GM12873 (cell line): ENCODE results near the gene TMEM115.

Experiments
- TF ChIP-seq, protein P1 (sequence below): IDR thresholded peaks from 2 replicates; pipeline ENCODE4 v1.5.1; 2012; ENCODE audit warnings: low read depth, mild to moderate bottlenecking, moderate library complexity, low read length, control low read depth; ENCODE audit not compliant: insufficient read depth; ENCODE audit errors: missing control alignments

Gene TMEM115

DNA sequence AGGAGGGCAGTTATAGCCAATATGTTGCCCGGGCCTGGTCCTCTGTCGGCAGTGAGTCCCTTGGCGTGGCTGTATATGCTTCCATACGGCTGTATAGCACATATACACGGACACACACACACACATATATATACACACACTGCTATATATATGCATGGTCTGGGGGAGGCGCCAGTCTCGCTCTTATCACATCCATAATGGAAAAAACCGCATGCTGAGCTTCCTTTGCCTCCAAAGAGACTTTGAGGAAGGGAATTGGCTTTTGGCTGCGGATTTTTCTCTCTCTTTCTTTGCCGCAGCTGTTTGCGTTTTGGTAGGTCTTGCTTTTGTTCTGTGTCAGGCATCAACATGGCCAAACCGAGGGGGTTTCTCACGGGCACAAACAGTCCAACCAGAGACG is 11.3 kb upstream of the TMEM115 start:
- TF ChIP-seq, protein P1, sequence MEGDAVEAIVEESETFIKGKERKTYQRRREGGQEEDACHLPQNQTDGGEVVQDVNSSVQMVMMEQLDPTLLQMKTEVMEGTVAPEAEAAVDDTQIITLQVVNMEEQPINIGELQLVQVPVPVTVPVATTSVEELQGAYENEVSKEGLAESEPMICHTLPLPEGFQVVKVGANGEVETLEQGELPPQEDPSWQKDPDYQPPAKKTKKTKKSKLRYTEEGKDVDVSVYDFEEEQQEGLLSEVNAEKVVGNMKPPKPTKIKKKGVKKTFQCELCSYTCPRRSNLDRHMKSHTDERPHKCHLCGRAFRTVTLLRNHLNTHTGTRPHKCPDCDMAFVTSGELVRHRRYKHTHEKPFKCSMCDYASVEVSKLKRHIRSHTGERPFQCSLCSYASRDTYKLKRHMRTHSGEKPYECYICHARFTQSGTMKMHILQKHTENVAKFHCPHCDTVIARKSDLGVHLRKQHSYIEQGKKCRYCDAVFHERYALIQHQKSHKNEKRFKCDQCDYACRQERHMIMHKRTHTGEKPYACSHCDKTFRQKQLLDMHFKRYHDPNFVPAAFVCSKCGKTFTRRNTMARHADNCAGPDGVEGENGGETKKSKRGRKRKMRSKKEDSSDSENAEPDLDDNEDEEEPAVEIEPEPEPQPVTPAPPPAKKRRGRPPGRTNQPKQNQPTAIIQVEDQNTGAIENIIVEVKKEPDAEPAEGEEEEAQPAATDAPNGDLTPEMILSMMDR, result no peak

DNA sequence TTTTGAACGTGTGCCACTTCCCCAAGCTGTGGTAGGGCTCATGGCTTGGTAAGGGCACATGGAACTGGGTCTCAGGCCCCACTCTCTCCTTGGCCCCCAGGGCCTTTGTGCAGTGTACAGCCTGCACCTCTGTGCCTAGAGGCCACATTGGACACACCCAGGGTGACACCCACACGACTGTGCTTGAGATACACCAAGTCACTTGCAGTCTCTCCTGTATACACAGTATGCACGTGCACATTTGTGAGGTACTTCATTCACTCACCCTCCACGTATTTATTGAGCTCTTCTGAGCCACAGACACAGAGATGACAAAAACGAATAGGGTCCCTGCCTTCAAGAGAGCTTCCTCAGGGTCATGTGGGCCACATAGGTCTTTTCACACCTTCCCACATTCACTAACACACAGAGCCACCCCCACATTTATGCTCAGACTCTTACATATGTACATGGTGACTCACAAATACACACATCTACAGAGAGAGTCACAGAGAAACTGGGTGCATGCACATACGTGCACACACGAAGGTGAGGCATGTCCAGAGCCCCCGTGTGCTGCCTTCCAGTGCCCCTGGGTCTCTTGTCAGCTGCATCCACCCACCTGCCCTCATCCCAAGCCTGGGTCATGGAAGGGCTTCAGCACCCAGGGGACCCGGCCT is 9.8 kb upstream of the TMEM115 start:
- TF ChIP-seq, protein P1, result no peak

GRCh38 chr3:50365842-50366220 is 6.5 kb upstream of the TMEM115 start:
- TF ChIP-seq, protein P1, result no peak

DNA sequence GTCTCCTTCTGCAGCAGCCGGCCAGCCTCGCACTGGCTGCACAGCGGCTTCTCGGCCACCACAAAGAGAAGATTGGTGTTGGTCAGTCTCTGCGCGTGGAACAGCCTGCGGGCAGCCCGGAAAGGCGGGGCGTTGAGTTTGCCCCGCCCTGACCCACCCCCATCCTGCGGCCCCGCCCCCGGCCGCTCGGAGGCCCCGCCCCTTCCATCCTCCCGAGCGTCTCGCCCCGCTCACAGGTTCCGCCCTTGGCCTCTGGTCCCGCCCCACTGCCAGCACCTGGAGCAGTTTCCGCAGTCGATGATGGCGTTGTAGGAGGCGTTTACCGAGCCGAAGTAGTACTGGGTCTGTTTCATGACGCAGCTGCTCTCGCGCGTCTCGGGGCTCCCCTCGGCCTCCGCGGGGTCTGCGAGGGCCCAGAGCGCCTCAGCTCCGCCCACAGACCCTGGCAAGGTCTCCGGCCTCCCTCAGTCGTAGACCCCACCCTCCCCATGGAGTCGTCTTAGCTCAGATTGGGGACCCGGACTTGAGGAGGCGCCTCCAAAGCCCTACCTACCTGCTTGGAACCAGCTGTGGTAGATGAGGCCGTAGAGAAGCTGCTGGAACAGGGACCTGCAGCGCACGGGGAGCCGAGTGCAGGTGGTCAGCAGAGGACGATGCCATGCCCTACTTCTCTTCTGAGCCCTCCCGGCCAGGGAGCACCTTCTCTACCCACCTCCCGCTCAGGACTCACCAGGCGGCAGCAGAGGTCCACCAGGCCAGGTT is 5.9 kb upstream of the TMEM115 start:
- TF ChIP-seq, protein P1, result no peak

DNA sequence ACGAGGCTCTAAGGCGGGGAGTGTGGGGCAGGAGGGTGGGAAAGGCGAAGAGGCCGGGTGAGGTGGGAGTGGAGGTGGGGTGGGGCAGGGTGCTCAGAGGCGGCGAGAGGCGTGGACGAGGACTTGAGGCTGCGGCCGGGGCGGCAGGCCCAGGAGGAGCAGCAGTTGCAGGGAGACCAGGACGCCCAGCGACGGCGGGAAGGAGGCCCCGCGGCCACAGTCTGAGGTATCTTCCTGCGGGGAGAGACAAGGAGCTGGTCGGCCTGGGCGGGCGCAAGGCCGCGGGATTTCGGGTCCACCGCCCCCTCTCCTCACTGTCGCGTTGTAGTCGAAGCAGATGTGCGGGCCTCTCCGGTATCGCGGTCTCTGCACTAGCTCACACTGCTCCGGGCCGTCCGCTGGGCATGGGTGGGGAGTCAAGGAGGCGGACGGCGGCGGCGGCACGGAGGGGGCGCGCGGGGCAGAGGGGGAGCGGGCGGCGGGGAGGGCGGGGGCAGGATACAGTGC is 5.3 kb upstream of the TMEM115 start:
- TF ChIP-seq, protein P1, result no peak

GRCh38 chr3:50359760-50360110 is 414 bp upstream of the TMEM115 start:
- TF ChIP-seq, protein P1, result no peak

DNA sequence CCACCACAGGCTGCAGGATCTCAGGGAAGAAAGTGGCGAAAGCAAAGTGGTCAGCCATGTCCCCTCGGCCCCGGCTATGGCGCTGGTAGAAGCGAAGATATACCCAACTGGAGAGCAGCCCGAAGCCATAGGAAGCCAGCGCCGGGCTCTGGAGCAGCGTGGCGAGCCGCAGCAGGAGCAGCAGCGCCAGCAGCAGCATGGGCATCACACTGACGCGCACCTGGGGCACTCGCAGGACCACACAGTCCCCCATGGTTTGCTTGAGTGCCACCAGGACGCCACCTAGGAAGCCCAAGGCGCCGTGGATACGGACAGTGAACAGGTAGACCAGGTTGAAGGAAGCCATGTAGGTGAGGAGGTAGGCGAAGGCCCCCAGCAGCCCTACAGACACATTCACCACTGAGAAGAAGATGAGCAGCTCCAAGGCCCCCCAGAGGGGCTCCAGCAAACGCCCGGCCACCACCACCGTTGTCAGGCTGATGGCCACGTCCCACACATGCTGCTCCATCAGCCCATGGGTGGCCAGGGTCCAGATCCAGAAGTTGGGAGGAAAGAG is 888 bp downstream of the TMEM115 start:
- TF ChIP-seq, protein P1, result no peak
